HFFc6 (cell line): ENCODE data around the gene LMNA. TPM values are rescaled to one million over a fixed set of nuclear protein-coding genes. Genes with fewer than 3 reads are reported as not detected.
A peak's percentile ranks its signal among the peaks of the same experiment; 100 is the strongest.

Experiments used
- DNase-seq: peaks from one replicate; pipeline ENCODE4 v3.0.0-alpha.2; 2018
- H3K27ac Mint-ChIP-seq: 2 replicates; pipeline ENCODE4 v1.8.0; 2020; ENCODE audit warnings: mild to moderate bottlenecking, mixed read lengths
- H3K27me3 Mint-ChIP-seq: 2 replicates; pipeline ENCODE4 v1.8.0; 2021; ENCODE audit warnings: mild to moderate bottlenecking, moderate library complexity, mixed read lengths; ENCODE audit not compliant: insufficient read depth
- H3K36me3 Mint-ChIP-seq: 2 replicates; pipeline ENCODE4 v1.8.0; 2021; ENCODE audit warnings: low read depth, mixed read lengths
- H3K4me1 Mint-ChIP-seq: 2 replicates; pipeline ENCODE4 v1.8.0; 2020; ENCODE audit warnings: low read depth, mixed read lengths
- H3K4me3 Mint-ChIP-seq: 2 replicates; pipeline ENCODE4 v1.8.0; 2020; ENCODE audit warnings: mild to moderate bottlenecking, moderate library complexity, mixed read lengths
- H3K9me3 Mint-ChIP-seq: 2 replicates; pipeline ENCODE4 v1.8.0; 2020; ENCODE audit warnings: mild to moderate bottlenecking, mixed read lengths
- CTCF ChIP-seq: fragments of 200-600 bp; sonication (generic); IDR thresholded peaks from 2 replicates; pipeline ENCODE4 v1.5.0; 2021; ENCODE audit warnings: antibody characterized with exemption, mild to moderate bottlenecking
- total RNA-seq, 6 experiments: library from RNA; stranded (reverse); fragmentation: NEBNext Ultra II Directional; extraction: Animal tissue kit (Norgen Biotek cat#: 25700); gene quantifications; 2 replicates in 1 of 6; 3 replicates in 5 of 6; pipeline ENCODE4 v1.2.3, GENCODE V29; 2021

LMNA gene
- total RNA-seq, 6 experiments from 2014 or later, result 1,238 to 1,664 (median 1,535) TPM

DNA sequence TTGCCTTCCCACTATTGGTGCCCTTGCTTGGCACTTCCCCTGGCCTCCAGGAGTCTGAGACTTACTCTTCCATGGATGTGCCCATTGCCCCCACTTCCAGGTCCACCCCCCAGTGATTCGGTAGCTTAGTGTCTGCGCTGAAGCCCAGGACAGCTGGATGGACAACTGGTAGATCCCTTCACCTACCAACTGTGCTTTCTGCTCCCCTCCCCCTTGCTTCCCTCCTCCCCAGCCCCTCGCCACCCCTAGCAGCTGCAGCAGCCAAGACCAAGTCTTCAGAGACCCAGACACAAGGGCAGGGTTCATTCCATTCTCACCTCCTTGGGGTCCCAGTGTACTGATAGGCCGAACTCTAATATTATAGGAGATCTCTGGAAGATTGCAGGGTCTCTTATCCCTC, 6.9 kb downstream of the LMNA start:
- peak overlapping the region; percentile 95 for H3K4me3 Mint-ChIP-seq
- H3K4me1 Mint-ChIP-seq, result peaks cover 85% of the 10 kb centered on the region
- H3K27ac Mint-ChIP-seq, result peak overlapping the region; percentile 98
- peaks cover 22% of the 10 kb centered on the region for H3K9me3 Mint-ChIP-seq
- H3K27me3 Mint-ChIP-seq, result peaks cover 86% of the 10 kb centered on the region
- no peak for DNase-seq
- no peak for TF ChIP-seq CTCF
- H3K36me3 Mint-ChIP-seq, result peaks cover 73% of the 10 kb centered on the region

DNA sequence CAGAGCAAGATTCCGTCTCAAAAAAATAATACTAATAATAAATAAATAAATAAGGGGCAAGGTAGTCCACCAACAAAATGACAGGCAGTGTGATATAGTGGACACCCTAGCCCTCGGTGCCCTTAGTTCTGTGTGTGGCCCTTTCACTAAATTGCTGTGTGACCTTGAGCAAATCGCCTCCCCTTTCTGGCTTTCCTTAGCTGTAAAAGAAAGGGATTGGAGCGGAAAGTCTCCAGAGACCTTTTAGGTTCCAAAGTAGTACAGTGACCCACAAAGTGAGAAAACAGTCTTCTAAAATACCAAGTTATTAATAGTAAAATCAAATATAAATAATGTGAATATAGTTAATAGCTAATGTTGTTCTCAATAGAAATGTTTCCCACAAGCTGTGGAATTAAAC, 7.6 kb downstream of the LMNA start:
- TF ChIP-seq CTCF, result no peak
- no peak for DNase-seq
- peaks cover 88% of the 10 kb centered on the region for H3K27me3 Mint-ChIP-seq
- peaks cover 91% of the 10 kb centered on the region for H3K4me1 Mint-ChIP-seq
- peaks cover 22% of the 10 kb centered on the region for H3K9me3 Mint-ChIP-seq
- H3K36me3 Mint-ChIP-seq, result peaks cover 69% of the 10 kb centered on the region
- H3K27ac Mint-ChIP-seq, result peak overlapping the region; percentile 98
- peak overlapping the region; percentile 95 for H3K4me3 Mint-ChIP-seq

GRCh38 chr1:156122519-156123355, 8.2 kb downstream of the LMNA start:
- Mint-ChIP-seq H3K4me3 (peak overlapping the region; percentile 95), H3K9me3 (peaks cover 22% of the 10 kb centered on the region), H3K4me1 (peaks cover 97% of the 10 kb centered on the region), H3K27me3 (peaks cover 93% of the 10 kb centered on the region), H3K27ac (peak overlapping the region; percentile 98), H3K36me3 (peaks cover 68% of the 10 kb centered on the region)
- peak; percentile 89 for DNase-seq
- TF ChIP-seq CTCF, result no peak

DNA sequence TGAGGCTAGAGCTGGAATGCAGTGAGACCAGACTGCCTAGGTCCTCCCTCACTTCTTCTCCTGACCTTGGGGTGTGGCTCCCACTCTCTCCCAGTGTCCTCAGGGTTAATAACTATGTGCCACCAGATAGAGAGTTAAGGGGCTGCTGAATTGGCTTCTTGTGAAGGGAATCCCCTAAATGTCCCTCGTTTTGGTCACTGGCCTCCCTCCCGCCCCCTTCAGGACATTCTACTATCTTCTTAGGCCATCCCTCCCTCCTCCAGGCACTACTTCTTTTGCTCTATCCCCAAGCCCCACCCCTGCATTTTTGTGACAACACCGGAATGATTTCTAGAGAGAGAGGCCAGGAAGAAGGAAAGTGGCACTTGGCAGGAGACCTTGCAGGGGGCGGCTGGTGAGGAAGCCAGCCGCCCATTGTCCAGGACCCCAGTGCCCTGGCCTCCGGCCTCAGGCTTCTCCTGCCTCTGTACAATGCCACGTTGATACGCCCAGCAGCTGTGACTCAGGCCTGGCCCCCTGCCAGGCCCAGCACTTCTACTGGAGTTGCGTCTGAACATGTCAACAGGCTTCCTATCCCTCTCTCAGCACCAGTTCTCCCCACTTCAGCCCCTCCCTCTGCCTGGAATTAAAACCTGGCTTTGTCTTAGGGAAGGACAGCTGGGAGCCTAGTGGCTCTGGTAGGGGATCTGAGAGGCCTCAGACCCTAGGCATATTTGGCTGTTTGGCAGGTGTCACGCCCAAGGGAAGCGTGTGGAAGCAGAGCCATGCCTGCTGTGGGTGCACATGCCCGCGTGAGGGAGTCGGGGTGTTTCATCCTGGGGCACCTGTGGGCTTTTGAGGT, 9.1 kb downstream of the LMNA start:
- peaks cover 95% of the 10 kb centered on the region for H3K27me3 Mint-ChIP-seq
- peak; percentile 95 for DNase-seq
- H3K9me3 Mint-ChIP-seq, result peaks cover 22% of the 10 kb centered on the region
- peaks cover 97% of the 10 kb centered on the region for H3K4me1 Mint-ChIP-seq
- H3K36me3 Mint-ChIP-seq, result peaks cover 68% of the 10 kb centered on the region
- peak overlapping the region; percentile 98 for H3K27ac Mint-ChIP-seq
- peak; percentile 75 for TF ChIP-seq CTCF
- H3K4me3 Mint-ChIP-seq, result peak overlapping the region; percentile 95

DNA sequence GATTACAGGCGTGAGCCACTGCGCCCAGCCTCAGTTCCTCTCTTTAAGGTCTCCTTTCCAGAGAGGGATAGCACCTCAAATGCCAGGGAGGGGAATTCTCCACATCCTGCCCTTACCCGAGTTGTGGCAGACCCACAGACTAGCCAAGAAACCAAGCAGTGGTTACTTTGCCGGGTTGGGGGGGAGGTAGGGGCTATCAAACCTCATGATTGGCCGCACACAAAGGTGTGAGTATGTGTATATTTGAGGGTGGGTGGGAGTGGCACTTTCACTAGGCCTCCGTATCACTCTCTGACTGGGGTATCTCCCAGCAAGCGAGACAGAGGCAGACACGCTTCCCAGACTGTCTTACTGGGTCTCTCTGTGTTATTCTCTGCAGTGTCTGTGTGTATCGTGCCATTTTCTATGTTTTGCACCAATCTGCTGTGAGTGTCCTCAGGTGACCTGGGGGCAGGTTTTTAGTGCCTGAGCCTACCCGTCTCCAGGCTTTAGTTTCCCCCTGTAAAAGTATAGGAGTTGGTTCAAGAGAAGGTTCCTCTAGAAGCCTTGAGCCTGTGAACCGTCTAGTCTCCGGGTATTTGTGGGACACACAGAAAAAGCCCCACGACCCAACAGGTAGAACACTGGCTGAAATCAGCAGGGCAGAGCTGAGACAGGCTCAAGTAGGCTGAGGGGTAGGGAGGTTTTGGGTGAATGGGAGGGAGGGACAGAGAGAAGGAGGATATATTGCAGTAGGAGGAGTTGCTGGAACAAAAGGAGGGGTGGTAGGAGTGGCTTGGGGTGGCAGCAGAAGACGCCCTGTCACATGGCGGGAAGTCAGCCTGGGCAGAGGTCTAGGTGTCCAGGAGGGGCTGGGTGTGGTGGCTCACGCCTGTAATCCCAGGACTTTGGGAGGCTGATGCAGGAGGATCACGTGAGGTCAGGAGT, 10.3 kb downstream of the LMNA start:
- TF ChIP-seq CTCF, result no peak
- peaks cover 95% of the 10 kb centered on the region for H3K27me3 Mint-ChIP-seq
- H3K4me1 Mint-ChIP-seq, result peaks cover 98% of the 10 kb centered on the region
- H3K36me3 Mint-ChIP-seq, result peaks cover 75% of the 10 kb centered on the region
- H3K9me3 Mint-ChIP-seq, result peaks cover 30% of the 10 kb centered on the region
- H3K27ac Mint-ChIP-seq, result peak overlapping the region; percentile 98
- DNase-seq, result no peak
- H3K4me3 Mint-ChIP-seq, result peak overlapping the region; percentile 95

DNA sequence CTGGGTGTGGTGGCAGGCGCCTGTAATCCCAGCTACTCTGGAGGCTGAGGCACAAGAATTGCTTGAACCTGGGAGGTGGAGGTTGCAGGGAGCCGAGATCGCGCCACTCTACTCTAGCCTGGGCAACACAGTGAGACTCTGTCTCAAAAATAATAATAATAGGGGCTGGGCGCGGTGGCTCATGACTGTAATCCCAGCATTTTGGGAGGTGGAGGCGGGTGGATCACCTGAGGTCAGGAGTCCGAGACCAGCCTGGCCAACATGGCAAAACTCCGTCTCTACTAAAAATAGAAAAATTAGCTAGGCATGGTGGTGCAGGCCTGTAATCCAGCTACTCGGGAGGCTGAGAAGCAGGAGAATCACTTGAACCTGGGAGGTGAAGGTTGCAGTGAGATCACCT, 11.0 kb downstream of the LMNA start:
- DNase-seq, result peak; percentile 31
- peaks cover 95% of the 10 kb centered on the region for H3K27me3 Mint-ChIP-seq
- H3K27ac Mint-ChIP-seq, result peak overlapping the region; percentile 98

More for the DNA sequence above, 11.0 kb downstream of the LMNA start:
- H3K36me3 Mint-ChIP-seq, result peaks cover 73% of the 10 kb centered on the region
- H3K9me3 Mint-ChIP-seq, result peaks cover 34% of the 10 kb centered on the region
- peaks cover 98% of the 10 kb centered on the region for H3K4me1 Mint-ChIP-seq
- H3K4me3 Mint-ChIP-seq, result peak overlapping the region; percentile 95
